ENCODE data around the gene FREM1. TPM values are rescaled to one million over a fixed set of nuclear protein-coding genes. Genes with fewer than 3 reads are reported as not detected.
A peak's percentile ranks its signal among the peaks of the same experiment; 100 is the strongest.

Gene FREM1
- total and polyA plus RNA-seq, 2 of the 13 experiments (the other 11 are each of a cell fraction or from before 2014, with no cell fraction given), result 64.3 to 202 TPM

DNA sequence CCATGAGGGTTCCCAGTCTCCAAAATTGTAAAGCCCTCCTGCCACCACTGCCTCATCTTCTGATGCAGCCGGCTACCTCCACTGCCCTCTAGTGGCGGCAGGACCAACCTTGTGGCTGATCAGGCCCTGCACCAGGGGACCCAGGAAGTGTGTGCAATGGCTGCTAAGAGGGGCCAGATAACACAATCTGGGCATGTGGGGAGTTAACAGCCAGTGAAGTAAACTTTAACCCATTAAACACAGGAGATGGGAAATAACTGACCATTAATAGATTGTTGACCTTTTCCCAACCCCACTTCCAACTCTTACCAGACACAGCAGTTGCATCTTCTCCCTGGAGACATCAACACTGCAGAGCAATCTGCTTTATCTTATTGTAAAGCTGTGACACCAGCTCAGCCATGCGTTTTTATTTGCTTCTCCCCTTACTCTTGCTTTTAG, 63.3 kb downstream of the FREM1 start (continued):
- TF ChIP-seq, protein P1, sequence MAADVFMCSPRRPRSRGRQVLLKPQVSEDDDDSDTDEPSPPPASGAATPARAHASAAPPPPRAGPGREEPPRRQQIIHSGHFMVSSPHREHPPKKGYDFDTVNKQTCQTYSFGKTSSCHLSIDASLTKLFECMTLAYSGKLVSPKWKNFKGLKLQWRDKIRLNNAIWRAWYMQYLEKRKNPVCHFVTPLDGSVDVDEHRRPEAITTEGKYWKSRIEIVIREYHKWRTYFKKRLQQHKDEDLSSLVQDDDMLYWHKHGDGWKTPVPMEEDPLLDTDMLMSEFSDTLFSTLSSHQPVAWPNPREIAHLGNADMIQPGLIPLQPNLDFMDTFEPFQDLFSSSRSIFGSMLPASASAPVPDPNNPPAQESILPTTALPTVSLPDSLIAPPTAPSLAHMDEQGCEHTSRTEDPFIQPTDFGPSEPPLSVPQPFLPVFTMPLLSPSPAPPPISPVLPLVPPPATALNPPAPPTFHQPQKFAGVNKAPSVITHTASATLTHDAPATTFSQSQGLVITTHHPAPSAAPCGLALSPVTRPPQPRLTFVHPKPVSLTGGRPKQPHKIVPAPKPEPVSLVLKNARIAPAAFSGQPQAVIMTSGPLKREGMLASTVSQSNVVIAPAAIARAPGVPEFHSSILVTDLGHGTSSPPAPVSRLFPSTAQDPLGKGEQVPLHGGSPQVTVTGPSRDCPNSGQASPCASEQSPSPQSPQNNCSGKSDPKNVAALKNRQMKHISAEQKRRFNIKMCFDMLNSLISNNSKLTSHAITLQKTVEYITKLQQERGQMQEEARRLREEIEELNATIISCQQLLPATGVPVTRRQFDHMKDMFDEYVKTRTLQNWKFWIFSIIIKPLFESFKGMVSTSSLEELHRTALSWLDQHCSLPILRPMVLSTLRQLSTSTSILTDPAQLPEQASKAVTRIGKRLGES (CRISPR knock-in tag; IDR thresholded peaks at IDR 0.05; ENCODE audit: borderline replicate concordance), result no peak
- TF ChIP-seq JDP2 (CRISPR knock-in tag; IDR thresholded peaks at IDR 0.05; ENCODE audit: borderline replicate concordance) (no peak), EED (CRISPR knock-in tag; IDR thresholded peaks at IDR 0.05) (no peak), ZNF713 (CRISPR knock-in tag; IDR thresholded peaks at IDR 0.05) (no peak), ZBTB38 (CRISPR knock-in tag; IDR thresholded peaks at IDR 0.05) (no peak), RFX3 (CRISPR knock-in tag; IDR thresholded peaks at IDR 0.05) (no peak), NR1H2 (CRISPR knock-in tag; IDR thresholded peaks at IDR 0.05; ENCODE audit: borderline replicate concordance, low read depth) (no peak), ZNF207 (IDR thresholded peaks at IDR 0.05; ENCODE audit: borderline replicate concordance) (no peak), MAF1 (CRISPR knock-in tag; IDR thresholded peaks at IDR 0.05; ENCODE audit: borderline replicate concordance) (no peak), ZMYM4 (CRISPR knock-in tag; IDR thresholded peaks at IDR 0.05) (0 out of 2 replicates have a peak, but pooled peaks have one; percentile 25), SRSF9 (IDR thresholded peaks at IDR 0.05; ENCODE audit: borderline replicate concordance, insufficient read depth, low read depth, low read length, poor library complexity, severe bottlenecking) (no peak), ZNF792 (CRISPR knock-in tag; IDR thresholded peaks at IDR 0.05) (no peak), MTF2 (CRISPR knock-in tag; IDR thresholded peaks at IDR 0.05; ENCODE audit: borderline replicate concordance) (no peak), RFXANK (CRISPR knock-in tag; IDR thresholded peaks at IDR 0.05) (no peak), RXRA (CRISPR knock-in tag; IDR thresholded peaks at IDR 0.05) (no peak), IKZF1 (IDR thresholded peaks at IDR 0.05) (no peak), RBM22 (optimal IDR thresholded peaks at IDR 0.05; ENCODE audit: low read length) (peak; percentile 97)
- TF ChIP-seq, protein P2, sequence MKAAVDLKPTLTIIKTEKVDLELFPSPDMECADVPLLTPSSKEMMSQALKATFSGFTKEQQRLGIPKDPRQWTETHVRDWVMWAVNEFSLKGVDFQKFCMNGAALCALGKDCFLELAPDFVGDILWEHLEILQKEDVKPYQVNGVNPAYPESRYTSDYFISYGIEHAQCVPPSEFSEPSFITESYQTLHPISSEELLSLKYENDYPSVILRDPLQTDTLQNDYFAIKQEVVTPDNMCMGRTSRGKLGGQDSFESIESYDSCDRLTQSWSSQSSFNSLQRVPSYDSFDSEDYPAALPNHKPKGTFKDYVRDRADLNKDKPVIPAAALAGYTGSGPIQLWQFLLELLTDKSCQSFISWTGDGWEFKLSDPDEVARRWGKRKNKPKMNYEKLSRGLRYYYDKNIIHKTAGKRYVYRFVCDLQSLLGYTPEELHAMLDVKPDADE (CRISPR knock-in tag; IDR thresholded peaks at IDR 0.05), result no peak
- TF ChIP-seq, protein P3, sequence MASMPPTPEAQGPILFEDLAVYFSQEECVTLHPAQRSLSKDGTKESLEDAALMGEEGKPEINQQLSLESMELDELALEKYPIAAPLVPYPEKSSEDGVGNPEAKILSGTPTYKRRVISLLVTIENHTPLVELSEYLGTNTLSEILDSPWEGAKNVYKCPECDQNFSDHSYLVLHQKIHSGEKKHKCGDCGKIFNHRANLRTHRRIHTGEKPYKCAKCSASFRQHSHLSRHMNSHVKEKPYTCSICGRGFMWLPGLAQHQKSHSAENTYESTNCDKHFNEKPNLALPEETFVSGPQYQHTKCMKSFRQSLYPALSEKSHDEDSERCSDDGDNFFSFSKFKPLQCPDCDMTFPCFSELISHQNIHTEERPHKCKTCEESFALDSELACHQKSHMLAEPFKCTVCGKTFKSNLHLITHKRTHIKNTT (CRISPR knock-in tag; IDR thresholded peaks at IDR 0.05), result no peak
- TF ChIP-seq, protein P4, sequence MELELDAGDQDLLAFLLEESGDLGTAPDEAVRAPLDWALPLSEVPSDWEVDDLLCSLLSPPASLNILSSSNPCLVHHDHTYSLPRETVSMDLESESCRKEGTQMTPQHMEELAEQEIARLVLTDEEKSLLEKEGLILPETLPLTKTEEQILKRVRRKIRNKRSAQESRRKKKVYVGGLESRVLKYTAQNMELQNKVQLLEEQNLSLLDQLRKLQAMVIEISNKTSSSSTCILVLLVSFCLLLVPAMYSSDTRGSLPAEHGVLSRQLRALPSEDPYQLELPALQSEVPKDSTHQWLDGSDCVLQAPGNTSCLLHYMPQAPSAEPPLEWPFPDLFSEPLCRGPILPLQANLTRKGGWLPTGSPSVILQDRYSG (CRISPR knock-in tag; IDR thresholded peaks at IDR 0.05), result no peak
- TF ChIP-seq, protein P5, sequence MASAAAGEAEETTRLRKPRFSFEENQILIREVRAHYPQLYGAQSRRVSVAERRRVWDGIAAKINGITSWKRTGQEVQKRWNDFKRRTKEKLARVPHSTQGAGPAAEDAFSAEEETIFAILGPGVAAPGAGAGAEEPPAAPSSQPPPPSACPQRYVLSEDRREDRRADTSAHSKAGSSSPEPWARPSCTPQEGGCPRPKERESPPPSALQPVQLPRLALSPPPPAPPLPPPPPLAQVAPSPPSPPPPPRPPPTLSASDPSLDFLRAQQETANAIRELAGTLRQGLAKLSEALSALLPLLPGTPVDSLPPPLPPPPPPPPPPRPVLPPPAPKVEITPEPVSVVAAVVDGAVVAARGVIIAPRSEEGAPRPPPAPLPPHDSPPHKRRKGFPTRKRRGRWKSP (CRISPR knock-in tag; IDR thresholded peaks at IDR 0.05), result no peak
